ENCODE data around the gene DHRSX.

DNA sequence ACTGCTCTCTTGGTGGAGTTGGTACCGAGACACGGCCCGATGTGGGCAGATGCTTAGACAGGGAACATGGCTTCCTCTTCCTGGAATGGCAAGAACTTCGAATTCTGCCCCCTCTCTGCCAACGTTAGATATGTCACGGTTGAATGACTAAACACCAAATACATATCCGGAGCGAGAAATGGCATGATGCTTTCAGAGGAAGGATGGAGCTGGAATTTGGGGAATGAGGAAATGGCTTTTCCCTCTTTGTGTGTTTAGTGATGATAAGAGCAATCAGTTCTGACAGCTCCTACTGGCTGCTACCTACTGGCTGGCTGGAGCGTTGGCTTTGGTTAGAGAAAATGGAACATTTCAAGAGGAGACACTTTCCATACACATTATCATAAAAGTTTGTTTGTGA, 140.0 kb downstream of the DHRSX start:
- TF ChIP-seq GABPA (IDR thresholded peaks at IDR 0.05; ENCODE audit: low read depth, low read length) (no peak), GABPA (CRISPR knock-in tag; IDR thresholded peaks at IDR 0.05; ENCODE audit: low read depth) (no peak), MZF1 (CRISPR knock-in tag; IDR thresholded peaks at IDR 0.05; ENCODE audit: borderline replicate concordance) (no peak)

Measured in HepG2 (cell line).